ENCODE measurements around the gene NRGN.

The NRGN gene

GRCh38 chr11:124719534-124719933, 20.2 kb upstream of the NRGN start:
- peaks cover 11% of the 10 kb centered on the region for H3K4me1 ChIP-seq (ENCODE audit: control insufficient read depth, insufficient read depth, low read length, poor library complexity, severe bottlenecking)

GRCh38 chr11:124722176-124722575, 17.6 kb upstream of the NRGN start:
- H3K27ac ChIP-seq (ENCODE audit: insufficient read depth, low read length, poor library complexity, severe bottlenecking): no peak overlapping the region
- no peak overlapping the region for H3K4me3 ChIP-seq (ENCODE audit: insufficient read depth, low read depth, low read length, poor library complexity, severe bottlenecking)
- no peaks in the 10 kb centered on the region for H3K9me3 ChIP-seq (ENCODE audit: control insufficient read depth, low read length)
- H3K36me3 ChIP-seq (ENCODE audit: control insufficient read depth, insufficient read depth, low read length): no peaks in the 10 kb centered on the region
- peaks cover 11% of the 10 kb centered on the region for H3K27me3 ChIP-seq (replicated peaks; ENCODE audit: control insufficient read depth, insufficient read depth, low read length, poor library complexity, severe bottlenecking)
- peaks cover 11% of the 10 kb centered on the region for H3K4me1 ChIP-seq (ENCODE audit: control insufficient read depth, insufficient read depth, low read length, poor library complexity, severe bottlenecking)
- no peak for DNase-seq

More at GRCh38 chr11:124719534-124719933, 20.2 kb upstream of the NRGN start:
- peaks cover 11% of the 10 kb centered on the region for H3K27me3 ChIP-seq (replicated peaks; ENCODE audit: control insufficient read depth, insufficient read depth, low read length, poor library complexity, severe bottlenecking)
- H3K4me3 ChIP-seq (ENCODE audit: insufficient read depth, low read depth, low read length, poor library complexity, severe bottlenecking): no peak overlapping the region
- H3K27ac ChIP-seq (ENCODE audit: insufficient read depth, low read length, poor library complexity, severe bottlenecking): no peak overlapping the region
- no peaks in the 10 kb centered on the region for H3K9me3 ChIP-seq (ENCODE audit: control insufficient read depth, low read length)
- no peaks in the 10 kb centered on the region for H3K36me3 ChIP-seq (ENCODE audit: control insufficient read depth, insufficient read depth, low read length)
- DNase-seq: no peak

GRCh38 chr11:124724979-124725718, 14.6 kb upstream of the NRGN start:
- H3K9me3 ChIP-seq (ENCODE audit: control insufficient read depth, low read length): no peaks in the 10 kb centered on the region
- no peak for DNase-seq
- H3K4me3 ChIP-seq (ENCODE audit: insufficient read depth, low read depth, low read length, poor library complexity, severe bottlenecking): no peak overlapping the region
- H3K36me3 ChIP-seq (ENCODE audit: control insufficient read depth, insufficient read depth, low read length): no peaks in the 10 kb centered on the region
- no peaks in the 10 kb centered on the region for H3K27me3 ChIP-seq (replicated peaks; ENCODE audit: control insufficient read depth, insufficient read depth, low read length, poor library complexity, severe bottlenecking)
- no peak overlapping the region for H3K27ac ChIP-seq (ENCODE audit: insufficient read depth, low read length, poor library complexity, severe bottlenecking)
- H3K4me1 ChIP-seq (ENCODE audit: control insufficient read depth, insufficient read depth, low read length, poor library complexity, severe bottlenecking): no peaks in the 10 kb centered on the region

GRCh38 chr11:124725719-124726105, 14.0 kb upstream of the NRGN start:
- Histone ChIP-seq H3K4me3 (ENCODE audit: insufficient read depth, low read depth, low read length, poor library complexity, severe bottlenecking) (no peak overlapping the region), H3K9me3 (ENCODE audit: control insufficient read depth, low read length) (no peaks in the 10 kb centered on the region), H3K27me3 (replicated peaks; ENCODE audit: control insufficient read depth, insufficient read depth, low read length, poor library complexity, severe bottlenecking) (no peaks in the 10 kb centered on the region), H3K4me1 (ENCODE audit: control insufficient read depth, insufficient read depth, low read length, poor library complexity, severe bottlenecking) (no peaks in the 10 kb centered on the region), H3K36me3 (ENCODE audit: control insufficient read depth, insufficient read depth, low read length) (no peaks in the 10 kb centered on the region), H3K27ac (ENCODE audit: insufficient read depth, low read length, poor library complexity, severe bottlenecking) (no peak overlapping the region)
- DNase-seq: no peak

- H3K27me3 ChIP-seq (replicated peaks; ENCODE audit: control insufficient read depth, insufficient read depth, low read length, poor library complexity, severe bottlenecking): no peaks in the 10 kb centered on the region
- DNase-seq: no peak
- no peak overlapping the region for H3K4me3 ChIP-seq (ENCODE audit: insufficient read depth, low read depth, low read length, poor library complexity, severe bottlenecking)
- no peaks in the 10 kb centered on the region for H3K9me3 ChIP-seq (ENCODE audit: control insufficient read depth, low read length)
- no peaks in the 10 kb centered on the region for H3K4me1 ChIP-seq (ENCODE audit: control insufficient read depth, insufficient read depth, low read length, poor library complexity, severe bottlenecking)
- H3K27ac ChIP-seq (ENCODE audit: insufficient read depth, low read length, poor library complexity, severe bottlenecking): no peak overlapping the region
- H3K36me3 ChIP-seq (ENCODE audit: control insufficient read depth, insufficient read depth, low read length): no peaks in the 10 kb centered on the region
These were observed 12.3 kb upstream of the NRGN start for GRCh38 chr11:124727474-124727873.

GRCh38 chr11:124728134-124728533, 11.6 kb upstream of the NRGN start:
- Histone ChIP-seq H3K9me3 (ENCODE audit: control insufficient read depth, low read length) (no peaks in the 10 kb centered on the region), H3K4me1 (ENCODE audit: control insufficient read depth, insufficient read depth, low read length, poor library complexity, severe bottlenecking) (no peaks in the 10 kb centered on the region), H3K36me3 (ENCODE audit: control insufficient read depth, insufficient read depth, low read length) (no peaks in the 10 kb centered on the region), H3K27me3 (replicated peaks; ENCODE audit: control insufficient read depth, insufficient read depth, low read length, poor library complexity, severe bottlenecking) (no peaks in the 10 kb centered on the region), H3K4me3 (ENCODE audit: insufficient read depth, low read depth, low read length, poor library complexity, severe bottlenecking) (no peak overlapping the region), H3K27ac (ENCODE audit: insufficient read depth, low read length, poor library complexity, severe bottlenecking) (no peak overlapping the region)
- DNase-seq: no peak

- Histone ChIP-seq H3K9me3 (ENCODE audit: control insufficient read depth, low read length) (no peaks in the 10 kb centered on the region), H3K36me3 (ENCODE audit: control insufficient read depth, insufficient read depth, low read length) (no peaks in the 10 kb centered on the region), H3K27me3 (replicated peaks; ENCODE audit: control insufficient read depth, insufficient read depth, low read length, poor library complexity, severe bottlenecking) (no peaks in the 10 kb centered on the region), H3K27ac (ENCODE audit: insufficient read depth, low read length, poor library complexity, severe bottlenecking) (no peak overlapping the region), H3K4me1 (ENCODE audit: control insufficient read depth, insufficient read depth, low read length, poor library complexity, severe bottlenecking) (no peaks in the 10 kb centered on the region), H3K4me3 (ENCODE audit: insufficient read depth, low read depth, low read length, poor library complexity, severe bottlenecking) (no peak overlapping the region)
- no peak for DNase-seq
These were observed 10.2 kb upstream of the NRGN start for GRCh38 chr11:124729571-124729970.

GRCh38 chr11:124732230-124732629, 7.5 kb upstream of the NRGN start:
- Histone ChIP-seq H3K36me3 (ENCODE audit: control insufficient read depth, insufficient read depth, low read length) (no peaks in the 10 kb centered on the region), H3K4me3 (ENCODE audit: insufficient read depth, low read depth, low read length, poor library complexity, severe bottlenecking) (no peak overlapping the region), H3K4me1 (ENCODE audit: control insufficient read depth, insufficient read depth, low read length, poor library complexity, severe bottlenecking) (no peaks in the 10 kb centered on the region), H3K27ac (ENCODE audit: insufficient read depth, low read length, poor library complexity, severe bottlenecking) (no peak overlapping the region), H3K27me3 (replicated peaks; ENCODE audit: control insufficient read depth, insufficient read depth, low read length, poor library complexity, severe bottlenecking) (no peaks in the 10 kb centered on the region), H3K9me3 (ENCODE audit: control insufficient read depth, low read length) (no peaks in the 10 kb centered on the region)
- no peak for DNase-seq

- Histone ChIP-seq H3K27ac (ENCODE audit: insufficient read depth, low read length, poor library complexity, severe bottlenecking) (no peak overlapping the region), H3K9me3 (ENCODE audit: control insufficient read depth, low read length) (no peaks in the 10 kb centered on the region), H3K4me1 (ENCODE audit: control insufficient read depth, insufficient read depth, low read length, poor library complexity, severe bottlenecking) (peaks cover 10% of the 10 kb centered on the region), H3K36me3 (ENCODE audit: control insufficient read depth, insufficient read depth, low read length) (no peaks in the 10 kb centered on the region), H3K27me3 (replicated peaks; ENCODE audit: control insufficient read depth, insufficient read depth, low read length, poor library complexity, severe bottlenecking) (no peaks in the 10 kb centered on the region), H3K4me3 (ENCODE audit: insufficient read depth, low read depth, low read length, poor library complexity, severe bottlenecking) (no peak overlapping the region)
- DNase-seq: no peak
These were observed 3.0 kb upstream of the NRGN start for GRCh38 chr11:124736736-124737135.

- Histone ChIP-seq H3K4me1 (ENCODE audit: control insufficient read depth, insufficient read depth, low read length, poor library complexity, severe bottlenecking) (peaks cover 10% of the 10 kb centered on the region), H3K4me3 (ENCODE audit: insufficient read depth, low read depth, low read length, poor library complexity, severe bottlenecking) (no peak overlapping the region), H3K36me3 (ENCODE audit: control insufficient read depth, insufficient read depth, low read length) (no peaks in the 10 kb centered on the region), H3K27ac (ENCODE audit: insufficient read depth, low read length, poor library complexity, severe bottlenecking) (no peak overlapping the region), H3K27me3 (replicated peaks; ENCODE audit: control insufficient read depth, insufficient read depth, low read length, poor library complexity, severe bottlenecking) (no peaks in the 10 kb centered on the region), H3K9me3 (ENCODE audit: control insufficient read depth, low read length) (no peaks in the 10 kb centered on the region)
- DNase-seq: no peak
These were observed 2.0 kb upstream of the NRGN start for GRCh38 chr11:124737638-124738305.

Data from effector memory CD4-positive, alpha-beta T cell (primary cell).